Fibroblast of skin of scalp (primary cell): ENCODE results near the gene ABCF1.

ENCODE experiments used
- DNase-seq: peaks from one replicate; pipeline ENCODE4 v3.0.0-alpha.2; 2013

ABCF1 gene

GRCh38 chr6:30626484-30627366 lies 55.5 kb downstream of the ABCF1 start, which contains the start of gene ATAT1:
ATAT1 (plus strand) TSS chr6:30626874.
- peak; percentile 81 for DNase-seq

DNA sequence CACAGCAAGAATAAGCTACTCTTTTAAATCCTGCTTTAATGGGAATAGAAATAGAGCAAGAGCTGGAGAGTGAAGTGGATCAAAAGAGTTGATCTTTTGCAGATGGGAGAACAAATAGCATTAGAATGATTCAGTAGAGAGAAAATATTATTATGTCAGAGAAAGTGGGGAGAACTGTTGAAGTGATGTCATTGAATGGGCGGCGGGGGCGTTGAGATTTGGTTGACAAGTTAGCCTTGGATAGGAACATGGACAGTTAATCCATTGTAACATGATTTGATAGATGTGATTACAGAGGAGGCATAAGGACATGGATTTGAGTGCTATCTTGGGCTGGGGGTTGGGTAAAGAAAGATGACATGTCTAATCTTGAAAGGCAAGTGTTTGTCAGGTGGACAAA lies 64.6 kb downstream of the ABCF1 start:
- DNase-seq, result no peak

GRCh38 chr6:30640481-30640880 lies 69.2 kb downstream of the ABCF1 start:
- no peak for DNase-seq

- no peak for DNase-seq
These were observed 69.8 kb downstream of the ABCF1 start for GRCh38 chr6:30641048-30641447.
